A549 (cell line): ENCODE results near the gene CCL17. TPM values are rescaled to one million over a fixed set of nuclear protein-coding genes. Genes with fewer than 3 reads are reported as not detected.

ENCODE experiments used
- ATAC-seq, 2 experiments: fragments of 200-7000 bp in 1 of 2; fragments of >200 bp in 1 of 2; cut with Nextera tagmentation in 1 of 2; cut with Tn5 transposase in 1 of 2; 3 replicates each; pipeline versions ENCODE4 v1.8.0 to v1.9.1; 2018 to 2020; ENCODE audit warnings: mild to moderate bottlenecking in 1 of 2, moderate library complexity in 1 of 2
- CTCF ChIA-PET: fragments of 300-600 bp; sonication (Branson Sonifier 250); formaldehyde crosslinking; extraction: SDS; loops from one replicate; lab custom pipeline; 2021; ENCODE audit warnings: antibody characterized with exemption, inconsistent platforms; lab: Yijun Ruan, JAX
- POLR2A ChIA-PET: fragments of 350-600 bp; formaldehyde crosslinking; extraction: SDS; loops from one replicate; lab custom pipeline; 2021; ENCODE audit warnings: antibody characterized with exemption, inconsistent platforms; lab: Yijun Ruan, JAX
- DNase-seq, 2 experiments: peaks; one replicate each; pipeline versions ENCODE4 v3.0.0 to v3.0.0-alpha.2; 2011 to 2016; ENCODE audit warnings: low read depth in 1 of 2, low spot score in 1 of 2
- FAIRE-seq: peaks from 2 replicates; lab custom pipeline; 2011; peaks lifted over from hg19 to GRCh38; lab: Jason Lieb, UNC
- H3K27ac ChIP-seq, 2 experiments: fragments of >200 bp; sonication (Bioruptor Twin); formaldehyde crosslinking; 3 replicates each; pipeline ENCODE4 v1.5.1; 2016 to 2017
- H3K4me1 ChIP-seq: fragments of >200 bp; sonication (Bioruptor Twin); formaldehyde crosslinking; 3 replicates; pipeline ENCODE4 v1.6.1; 2016
- H3K4me2 ChIP-seq: fragments of >200 bp; sonication (Bioruptor Twin); formaldehyde crosslinking; 3 replicates; pipeline ENCODE4 v1.6.1; 2016
- H3K4me3 ChIP-seq: fragments of >200 bp; sonication (Bioruptor Twin); formaldehyde crosslinking; 3 replicates; pipeline ENCODE4 v1.5.1; 2016
- H3K9me3 ChIP-seq: fragments of >200 bp; sonication (Bioruptor Twin); formaldehyde crosslinking; 3 replicates; pipeline ENCODE4 v1.6.1; 2016
- ATOH8 ChIP-seq: fragments of 250-450 bp; sonication (Bioruptor Pico); IDR thresholded peaks from 2 replicates; pipeline ENCODE4 v1.5.0; 2020; ENCODE audit warnings: low read depth, mild to moderate bottlenecking, moderate library complexity
- BHLHE40 ChIP-seq: IDR thresholded peaks from 2 replicates; pipeline ENCODE4 v1.6.1; 2012; ENCODE audit warnings: low read depth, low read length, inconsistent platforms
- CBX2 ChIP-seq: fragments of 200-600 bp; sonication (generic); IDR thresholded peaks from 2 replicates; pipeline ENCODE4 v1.6.1; 2016; ENCODE audit warnings: low read depth, mild to moderate bottlenecking, borderline replicate concordance
- CEBPB ChIP-seq, 2 experiments: fragments of >200 bp in 1 of 2; sonication (Bioruptor Twin) in 1 of 2; formaldehyde crosslinking in 1 of 2; IDR thresholded peaks; 2 replicates each; pipeline ENCODE4 v1.6.1; 2012 to 2016
- CHD2 ChIP-seq: fragments of 150-350 bp; IDR thresholded peaks from 2 replicates; pipeline ENCODE4 v1.6.1; 2014; ENCODE audit warnings: low read length; ENCODE audit not compliant: partially characterized antibody
- ELK1 ChIP-seq: fragments of 150-350 bp; IDR thresholded peaks from 2 replicates; pipeline ENCODE4 v1.6.1; 2014; ENCODE audit warnings: low read depth, mild to moderate bottlenecking, low read length
- HES2 ChIP-seq: fragments of >200 bp; sonication (Bioruptor Twin); formaldehyde crosslinking; IDR thresholded peaks from 2 replicates; pipeline ENCODE4 v1.6.1; 2016
- HOXB13 ChIP-seq: fragments of 250-450 bp; sonication (Bioruptor Pico); IDR thresholded peaks from 2 replicates; pipeline ENCODE4 v1.5.0; 2020; ENCODE audit warnings: low read depth, mild to moderate bottlenecking, moderate library complexity
- HOXB5 ChIP-seq: fragments of 250-450 bp; sonication (Bioruptor Pico); IDR thresholded peaks from 2 replicates; pipeline ENCODE4 v1.5.0; 2020; ENCODE audit warnings: mild to moderate bottlenecking, moderate library complexity
- JUNB ChIP-seq: fragments of >200 bp; sonication (Bioruptor Twin); formaldehyde crosslinking; IDR thresholded peaks from 2 replicates; pipeline ENCODE4 v1.6.1; 2016
- MAFK ChIP-seq: fragments of 450-650 bp; IDR thresholded peaks from 2 replicates; pipeline ENCODE4 v1.6.1; 2014; ENCODE audit not compliant: partially characterized antibody
- MAZ ChIP-seq: fragments of 150-350 bp; IDR thresholded peaks from 2 replicates; pipeline ENCODE4 v1.6.1; 2014; ENCODE audit warnings: antibody characterized with exemption, low read depth, low read length, borderline replicate concordance
- NFE2L2 ChIP-seq: fragments of 150-350 bp; conservative IDR thresholded peaks from 2 replicates; pipeline ENCODE4 v1.6.1; 2014; ENCODE audit warnings: low read length
- PHF8 ChIP-seq: fragments of 200-600 bp; sonication (generic); IDR thresholded peaks from 2 replicates; pipeline ENCODE4 v1.6.1; 2016; ENCODE audit warnings: low read depth, mild to moderate bottlenecking, antibody characterized with exemption, moderate library complexity, borderline replicate concordance
- POLR2A ChIP-seq: IDR thresholded peaks from 2 replicates; pipeline ENCODE4 v1.6.1; 2012; ENCODE audit warnings: mild to moderate bottlenecking, low read length
- POLR2AphosphoS2 ChIP-seq: conservative IDR thresholded peaks from 2 replicates; pipeline ENCODE4 v1.6.1; 2012; ENCODE audit warnings: low read length, improper control_type of control experiment, inconsistent platforms
- RCOR1 ChIP-seq: fragments of 150-350 bp; IDR thresholded peaks from 2 replicates; pipeline ENCODE4 v1.6.1; 2014; ENCODE audit warnings: antibody characterized with exemption, low read length, low read depth
- REST ChIP-seq: fragments of 200-600 bp; sonication (generic); IDR thresholded peaks from 2 replicates; pipeline ENCODE4 v1.6.1; 2016; ENCODE audit warnings: antibody characterized with exemption, mild to moderate bottlenecking, moderate library complexity
- TFCP2L1 ChIP-seq: fragments of 250-450 bp; sonication (Bioruptor Pico); IDR thresholded peaks from 2 replicates; pipeline ENCODE4 v1.5.0; 2021; ENCODE audit warnings: mild to moderate bottlenecking
- ZNF302 ChIP-seq: fragments of 250-450 bp; sonication (Bioruptor Pico); IDR thresholded peaks from 2 replicates; pipeline ENCODE4 v1.9.0; 2021; ENCODE audit warnings: inconsistent platforms, mild to moderate bottlenecking, moderate library complexity
- WGBS: methylation state at CpG from one replicate; pipeline ENCODE4 v1.1.6; 2017; ENCODE audit errors: missing lambda C conversion rate; 5-methylcytosine and 5-hydroxymethylcytosine counted together
- polyA plus RNA-seq, 4 experiments: library from polyadenylated mRNA; depleted of rRNA in 3 of 4; stranded (reverse); fragments of >200 nt; fragmentation: RNase III in 1 of 4; extraction: RNeasy Plus Mini Kit Qiagen cat#74134 plus additional on column Dnase treatment in 1 of 4; gene quantifications; 2 replicates in 3 of 4; 3 replicates in 1 of 4; pipeline ENCODE4 v1.2.3, GENCODE V29; 2011 to 2017
- TF ChIP-seq, protein P1 (sequence below): fragments of >200 bp; sonication (Bioruptor Twin); formaldehyde crosslinking; IDR thresholded peaks from 3 replicates; pipeline ENCODE4 v1.5.1; 2016

CCL17 gene
- polyA plus RNA-seq, 2 of the 4 experiments (the other 2 are of a cell fraction), result not detected

GRCh38 chr16:57391300-57391699 is 13.3 kb upstream of the CCL17 start:
- DNase-seq (no peak), FAIRE-seq (no peak), ATAC-seq (no peak)
- Histone ChIP-seq H3K4me2 (no peak overlapping the region), H3K4me1 (peaks cover 11% of the 10 kb centered on the region), H3K9me3 (no peaks in the 10 kb centered on the region), H3K27ac (no peak overlapping the region), H3K4me3 (no peak overlapping the region)
- POLR2A ChIA-PET, result interaction anchor here (0.7 kb wide), 1 partner anchor 71 kb away, joined by 7 read pairs; no protein-coding TSS in a partner anchor
- 63% methylated on average over 4 of the region's 4 CpGs for WGBS
- CTCF ChIA-PET, result interaction anchor here (0.8 to 3.2 kb wide), 5 partner anchors 9 to 91 kb away, joined by 3 to 14 read pairs (median 5); no protein-coding TSS in a partner anchor
- TF ChIP-seq, protein P1, sequence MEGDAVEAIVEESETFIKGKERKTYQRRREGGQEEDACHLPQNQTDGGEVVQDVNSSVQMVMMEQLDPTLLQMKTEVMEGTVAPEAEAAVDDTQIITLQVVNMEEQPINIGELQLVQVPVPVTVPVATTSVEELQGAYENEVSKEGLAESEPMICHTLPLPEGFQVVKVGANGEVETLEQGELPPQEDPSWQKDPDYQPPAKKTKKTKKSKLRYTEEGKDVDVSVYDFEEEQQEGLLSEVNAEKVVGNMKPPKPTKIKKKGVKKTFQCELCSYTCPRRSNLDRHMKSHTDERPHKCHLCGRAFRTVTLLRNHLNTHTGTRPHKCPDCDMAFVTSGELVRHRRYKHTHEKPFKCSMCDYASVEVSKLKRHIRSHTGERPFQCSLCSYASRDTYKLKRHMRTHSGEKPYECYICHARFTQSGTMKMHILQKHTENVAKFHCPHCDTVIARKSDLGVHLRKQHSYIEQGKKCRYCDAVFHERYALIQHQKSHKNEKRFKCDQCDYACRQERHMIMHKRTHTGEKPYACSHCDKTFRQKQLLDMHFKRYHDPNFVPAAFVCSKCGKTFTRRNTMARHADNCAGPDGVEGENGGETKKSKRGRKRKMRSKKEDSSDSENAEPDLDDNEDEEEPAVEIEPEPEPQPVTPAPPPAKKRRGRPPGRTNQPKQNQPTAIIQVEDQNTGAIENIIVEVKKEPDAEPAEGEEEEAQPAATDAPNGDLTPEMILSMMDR, result no peak
- TF ChIP-seq BHLHE40 (no peak), REST (no peak), POLR2A (no peak), HOXB5 (CRISPR knock-in tag) (no peak), TFCP2L1 (CRISPR knock-in tag) (no peak), NFE2L2 (no peak), MAZ (no peak), ZNF302 (no peak), CBX2 (no peak), HOXB13 (CRISPR knock-in tag) (no peak), PHF8 (no peak), MAFK (no peak), CHD2 (no peak), JUNB (no peak)

GRCh38 chr16:57391708-57392107 is 12.9 kb upstream of the CCL17 start:
- ATAC-seq (no peak), DNase-seq (no peak), FAIRE-seq (no peak)
- TF ChIP-seq NFE2L2 (no peak), MAZ (no peak), CEBPB (IDR thresholded peaks at IDR 0.05) (no peak), ZNF302 (no peak), HES2 (no peak), ATOH8 (CRISPR knock-in tag) (no peak), RCOR1 (no peak), ELK1 (no peak), HOXB5 (CRISPR knock-in tag) (no peak), POLR2AphosphoS2 (no peak)
- H3K4me2 ChIP-seq, result no peak overlapping the region
- 43% methylated on average over 5 of the region's 5 CpGs for whole genome bisulfite sequencing
- no peak overlapping the region for H3K27ac ChIP-seq
- POLR2A ChIA-PET, result interaction anchor here (0.6 to 0.7 kb wide), 2 partner anchors 10 to 71 kb away, joined by 3 to 7 read pairs; no protein-coding TSS in a partner anchor
- H3K4me3 ChIP-seq, result no peak overlapping the region
- H3K9me3 ChIP-seq, result no peaks in the 10 kb centered on the region
- H3K4me1 ChIP-seq, result peaks cover 11% of the 10 kb centered on the region
- CTCF ChIA-PET, result interaction anchor here (0.8 to 3.2 kb wide), 6 partner anchors 9 to 91 kb away, joined by 3 to 14 read pairs (median 5); no protein-coding TSS in a partner anchor
